Tibial artery (tissue), 4 donors: Measurements from ENCODE around the gene SLC2A9.

Experiments used
- DNase-seq, 2 donors: peaks; one replicate each; pipeline ENCODE4 v3.0.0-alpha.2; 2019
- H3K27ac ChIP-seq, 2 donors: fragments of 200-600 bp; sonication (generic) in 1 of 2; 1 replicate in 1 of 2; 2 replicates in 1 of 2; pipeline ENCODE4 v1.5.1; 2018 to 2019; ENCODE audit warnings: mild to moderate bottlenecking in 1 of 2
- H3K27me3 ChIP-seq, 2 donors: fragments of 200-600 bp; sonication (generic) in 1 of 2; one replicate each; pipeline versions ENCODE4 v1.5.1 to v1.6.0; 2016 to 2019
- H3K36me3 ChIP-seq, 3 donors: fragments of 200-600 bp; sonication (generic) in 2 of 3; one replicate each; pipeline ENCODE4 v1.5.1; 2016 to 2019; ENCODE audit warnings: mild to moderate bottlenecking in 2 of 3
- H3K4me1 ChIP-seq, 4 donors: fragments of 200-600 bp; sonication (generic) in 2 of 4; 1 replicate in 3 of 4; 2 replicates in 1 of 4; pipeline ENCODE4 v1.5.1; 2016 to 2019
- H3K4me3 ChIP-seq, 2 donors: fragments of 200-600 bp; sonication (generic) in 1 of 2; 1 replicate in 1 of 2; 2 replicates in 1 of 2; pipeline ENCODE4 v1.5.1; 2018 to 2019; ENCODE audit warnings: mild to moderate bottlenecking in 2 of 2
- H3K9me3 ChIP-seq, 3 donors: fragments of 200-600 bp; sonication (generic) in 1 of 3; one replicate each; pipeline ENCODE4 v1.5.1; 2016 to 2019
- intact Hi-C: fragments of 100-400 bp; cut with DNase I; formaldehyde crosslinking; loops from one replicate; pipeline ENCODE4 v1.15.0; 2023; ENCODE audit warnings: low total_unique reads
- TF ChIP-seq, protein P1 (sequence below), 2 experiments: fragments of 200-600 bp in 1 of 2; fragments of 450-650 bp in 1 of 2; IDR thresholded peaks; one replicate each; pipeline ENCODE4 v1.5.1; 2017 to 2019; ENCODE audit warnings: antibody characterized with exemption in 2 of 2, mild to moderate bottlenecking in 1 of 2, moderate library complexity in 1 of 2

SLC2A9 gene

DNA sequence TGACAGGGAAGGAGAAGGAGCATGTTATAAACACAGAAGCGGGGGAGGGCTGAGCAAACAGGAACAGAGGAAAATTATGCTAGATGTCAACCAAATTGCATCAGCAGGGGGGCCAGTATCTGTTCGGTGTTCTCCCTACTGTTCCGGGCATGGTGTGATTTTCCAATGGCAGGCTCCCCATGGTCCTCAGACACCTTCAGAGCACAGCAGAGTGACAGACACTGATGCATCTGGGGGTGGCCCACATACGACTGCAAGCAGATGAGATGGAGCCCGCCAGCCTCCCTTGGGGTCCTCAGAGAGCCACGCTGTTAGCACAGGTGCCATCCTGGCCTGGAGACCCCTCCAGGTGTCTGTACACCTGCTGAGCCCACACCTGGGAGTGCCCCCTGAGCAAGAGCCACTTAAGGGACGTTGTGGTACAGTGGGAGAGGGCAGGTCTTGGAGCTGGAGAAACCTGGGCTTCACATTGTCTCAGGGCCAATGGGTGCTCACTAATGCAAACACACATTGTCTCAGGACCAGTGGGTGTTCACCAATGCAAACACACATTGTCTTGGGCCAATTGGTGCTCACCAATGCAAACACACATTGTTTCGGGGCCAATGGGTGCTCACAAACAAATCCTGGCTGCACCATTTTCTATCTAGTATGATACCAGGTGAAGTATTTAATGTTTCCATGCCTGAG lies 95.4 kb downstream of the SLC2A9 start:
- Histone ChIP-seq H3K9me3 (no peaks in the 10 kb centered on the region), H3K27me3 (no peaks in the 10 kb centered on the region), H3K4me1 (peaks cover 0 to 9% (median 0%) of the 10 kb centered on the region in 4 donors), H3K4me3 (no peak overlapping the region), H3K27ac (no peak overlapping the region), H3K36me3 (no peaks in the 10 kb centered on the region)
- intact Hi-C loops, result no loop called here
- TF ChIP-seq, protein P1, sequence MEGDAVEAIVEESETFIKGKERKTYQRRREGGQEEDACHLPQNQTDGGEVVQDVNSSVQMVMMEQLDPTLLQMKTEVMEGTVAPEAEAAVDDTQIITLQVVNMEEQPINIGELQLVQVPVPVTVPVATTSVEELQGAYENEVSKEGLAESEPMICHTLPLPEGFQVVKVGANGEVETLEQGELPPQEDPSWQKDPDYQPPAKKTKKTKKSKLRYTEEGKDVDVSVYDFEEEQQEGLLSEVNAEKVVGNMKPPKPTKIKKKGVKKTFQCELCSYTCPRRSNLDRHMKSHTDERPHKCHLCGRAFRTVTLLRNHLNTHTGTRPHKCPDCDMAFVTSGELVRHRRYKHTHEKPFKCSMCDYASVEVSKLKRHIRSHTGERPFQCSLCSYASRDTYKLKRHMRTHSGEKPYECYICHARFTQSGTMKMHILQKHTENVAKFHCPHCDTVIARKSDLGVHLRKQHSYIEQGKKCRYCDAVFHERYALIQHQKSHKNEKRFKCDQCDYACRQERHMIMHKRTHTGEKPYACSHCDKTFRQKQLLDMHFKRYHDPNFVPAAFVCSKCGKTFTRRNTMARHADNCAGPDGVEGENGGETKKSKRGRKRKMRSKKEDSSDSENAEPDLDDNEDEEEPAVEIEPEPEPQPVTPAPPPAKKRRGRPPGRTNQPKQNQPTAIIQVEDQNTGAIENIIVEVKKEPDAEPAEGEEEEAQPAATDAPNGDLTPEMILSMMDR (IDR thresholded peaks at IDR 0.05), result no peak
- no peak for DNase-seq

DNA sequence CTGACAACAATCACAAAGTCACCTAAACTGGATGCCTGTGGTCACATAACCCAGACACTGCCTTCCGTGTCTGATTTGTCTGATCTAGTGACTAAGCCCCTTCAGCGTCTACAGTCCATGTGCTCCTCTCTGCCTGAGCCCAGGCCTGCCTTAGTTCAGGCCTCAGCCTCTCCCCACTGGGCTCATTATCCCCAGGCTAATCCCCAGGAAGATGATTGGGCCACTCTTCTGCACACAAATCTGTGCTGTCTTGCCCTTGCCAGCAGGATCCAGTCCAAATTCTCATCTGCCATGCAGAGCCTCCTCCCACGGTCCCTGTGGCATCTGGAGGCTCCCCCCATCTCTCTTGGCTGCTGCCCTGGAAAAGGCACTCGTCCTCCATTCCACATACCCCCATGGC lies 96.5 kb downstream of the SLC2A9 start:
- no peak overlapping the region for H3K4me3 ChIP-seq
- DNase-seq, result no peak
- TF ChIP-seq, protein P1 (IDR thresholded peaks at IDR 0.05), result no peak
- no peak overlapping the region for H3K27ac ChIP-seq
- H3K9me3 ChIP-seq, result no peaks in the 10 kb centered on the region
- peaks cover 0 to 9% (median 0%) of the 10 kb centered on the region in 4 donors for H3K4me1 ChIP-seq
- H3K36me3 ChIP-seq, result no peaks in the 10 kb centered on the region
- H3K27me3 ChIP-seq, result no peaks in the 10 kb centered on the region
- intact Hi-C loops, result no loop called here

DNA sequence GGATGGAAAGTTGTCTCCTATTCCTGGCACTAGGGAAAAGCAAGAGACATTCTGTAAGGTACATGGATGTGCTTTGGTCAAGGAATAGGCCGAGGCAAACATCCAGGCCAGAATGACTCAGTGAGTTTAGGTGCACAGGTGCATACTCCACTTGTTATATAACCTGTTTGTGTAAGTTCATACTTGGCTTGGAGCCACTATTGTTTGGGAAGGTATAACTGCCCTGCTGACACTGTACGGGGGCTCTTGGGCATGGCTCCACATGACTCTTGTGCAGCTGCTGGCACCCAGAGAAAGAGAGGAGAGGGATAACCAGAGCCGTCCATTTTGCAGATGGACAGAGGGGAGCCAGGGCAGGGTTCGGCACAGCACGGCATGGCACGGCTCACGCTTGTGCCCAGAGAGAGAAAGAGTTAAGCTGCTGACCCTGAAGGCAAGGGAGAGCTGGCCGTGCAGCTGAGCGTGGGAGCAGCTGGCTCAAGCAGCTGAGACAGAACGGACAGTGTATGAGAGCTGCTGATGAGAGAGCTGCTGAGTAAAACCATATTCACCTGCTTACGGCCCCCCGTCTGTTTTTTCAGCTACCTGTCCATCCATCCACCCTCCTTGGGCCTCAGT lies 98.0 kb downstream of the SLC2A9 start:
- peaks cover 0 to 9% (median 0%) of the 10 kb centered on the region in 4 donors for H3K4me1 ChIP-seq
- TF ChIP-seq, protein P1 (IDR thresholded peaks at IDR 0.05), result no peak
- intact Hi-C loops, result no loop called here
- no peak overlapping the region for H3K4me3 ChIP-seq
- no peaks in the 10 kb centered on the region for H3K9me3 ChIP-seq
- DNase-seq, result no peak
- no peak overlapping the region for H3K27ac ChIP-seq
- H3K36me3 ChIP-seq, result peaks cover 0 to under 1% (median 0%) of the 10 kb centered on the region in 3 donors
- H3K27me3 ChIP-seq, result no peaks in the 10 kb centered on the region

DNA sequence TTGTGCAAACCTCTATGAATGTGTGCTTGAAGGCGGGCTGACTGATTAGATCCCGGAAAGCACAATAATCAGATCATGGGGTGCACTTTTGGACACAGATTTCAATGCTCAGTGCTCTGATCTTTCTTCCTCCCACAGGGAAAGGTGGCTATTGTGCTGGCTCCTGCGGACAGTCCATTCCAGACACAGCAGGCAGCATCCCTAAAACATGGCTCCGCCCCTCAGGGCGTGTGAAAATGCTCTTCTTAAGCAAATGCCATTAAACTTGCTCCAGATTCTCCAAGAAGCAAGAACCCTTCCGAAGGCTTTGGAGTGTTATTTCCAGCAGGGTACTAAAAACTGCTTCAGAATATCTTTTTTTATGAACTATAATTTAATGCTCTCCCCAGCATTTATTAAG lies 100.0 kb downstream of the SLC2A9 start:
- H3K36me3 ChIP-seq, result peaks cover 0 to 6% (median 0%) of the 10 kb centered on the region in 3 donors
- no peaks in the 10 kb centered on the region for H3K4me1 ChIP-seq
- DNase-seq, result no peak
- H3K9me3 ChIP-seq, result no peaks in the 10 kb centered on the region
- H3K27ac ChIP-seq, result no peak overlapping the region
- no peak overlapping the region for H3K4me3 ChIP-seq
- intact Hi-C loops, result no loop called here
- TF ChIP-seq, protein P1 (IDR thresholded peaks at IDR 0.05), result no peak
- no peaks in the 10 kb centered on the region for H3K27me3 ChIP-seq

DNA sequence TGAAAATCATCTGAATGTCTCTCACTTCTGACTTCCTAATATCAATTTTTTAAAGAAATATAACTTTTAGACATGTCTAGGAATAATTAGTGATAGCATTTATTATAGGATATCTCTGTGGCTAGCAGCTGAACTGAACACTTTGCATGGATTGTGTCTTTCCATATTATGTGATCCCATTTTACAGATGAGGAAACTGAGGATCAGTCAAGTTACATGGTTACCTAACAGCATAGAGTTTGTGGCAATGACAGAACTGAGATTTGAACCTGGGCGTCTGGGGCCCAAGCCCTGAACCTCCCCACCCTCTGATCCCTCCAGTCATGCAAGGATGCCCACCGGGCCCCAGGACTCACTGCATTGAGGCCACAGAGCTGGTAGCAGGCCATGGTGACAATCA lies 101.3 kb downstream of the SLC2A9 start:
- Histone ChIP-seq H3K27ac (no peak overlapping the region), H3K4me3 (no peak overlapping the region), H3K36me3 (peaks cover 0 to 6% (median 0%) of the 10 kb centered on the region in 3 donors), H3K9me3 (no peaks in the 10 kb centered on the region), H3K4me1 (no peaks in the 10 kb centered on the region), H3K27me3 (no peaks in the 10 kb centered on the region)
- no peak for DNase-seq
- intact Hi-C loops, result no loop called here
- TF ChIP-seq, protein P1 (IDR thresholded peaks at IDR 0.05), result no peak
